IMR-90 (cell line): ENCODE results near the gene KLHDC7B. TPM values are rescaled to one million over a fixed set of nuclear protein-coding genes. Genes with fewer than 3 reads are reported as not detected.

Experiments used
- ATAC-seq: fragments of 200-7000 bp; cut with Tn5 transposase; 2 replicates; pipeline ENCODE4 v1.9.1; 2020; ENCODE audit warnings: low read depth, mild to moderate bottlenecking, moderate library complexity
- BruUV-seq: library from RNA; stranded (reverse); fragments of 400-500 nt; replicated peaks from 2 replicates; lab custom pipeline; 2021; lab: Mats Ljungman, UMichigan
- CTCF ChIA-PET: fragments of 300-600 bp; formaldehyde crosslinking; extraction: SDS; loops from one replicate; lab custom pipeline; 2021; ENCODE audit warnings: antibody characterized with exemption; lab: Yijun Ruan, JAX
- POLR2A ChIA-PET: fragments of 300-600 bp; sonication (Branson Sonifier 250); formaldehyde crosslinking; loops from one replicate; lab custom pipeline; 2022; ENCODE audit warnings: antibody characterized with exemption; ENCODE audit not compliant: unreplicated experiment; lab: Charles Lee
- DNase-seq: peaks from one replicate; pipeline ENCODE4 v3.0.0; 2013
- H2AFZ ChIP-seq: replicated peaks from 2 replicates; pipeline ENCODE3; 2013; ENCODE audit warnings: low read length, mild to moderate bottlenecking; ENCODE audit not compliant: poor library complexity
- H2AK5ac ChIP-seq: 2 replicates; pipeline ENCODE4 v1.6.1; 2013; ENCODE audit warnings: low read depth, low read length, inconsistent platforms
- H2AK9ac ChIP-seq: replicated peaks from 2 replicates; pipeline ENCODE3; 2013; ENCODE audit warnings: mild to moderate bottlenecking, low read depth, low read length, moderate library complexity; ENCODE audit not compliant: poor library complexity
- H2BK120ac ChIP-seq: 2 replicates; pipeline ENCODE4 v1.6.1; 2013; ENCODE audit warnings: low read depth, low read length, inconsistent platforms
- H2BK15ac ChIP-seq: 3 replicates; pipeline ENCODE4 v1.6.1; 2013; ENCODE audit warnings: low read depth, low read length, inconsistent platforms
- H2BK20ac ChIP-seq: 2 replicates; pipeline ENCODE4 v1.6.1; 2013; ENCODE audit warnings: low read depth, mild to moderate bottlenecking, inconsistent platforms, low read length, moderate library complexity
- H2BK5ac ChIP-seq: 2 replicates; pipeline ENCODE4 v1.6.1; 2013; ENCODE audit warnings: mild to moderate bottlenecking, low read depth, low read length, inconsistent platforms; ENCODE audit not compliant: poor library complexity, severe bottlenecking
- H3K14ac ChIP-seq: replicated peaks from 2 replicates; pipeline ENCODE4 v1.6.1; 2013; ENCODE audit warnings: low read depth, low read length, inconsistent platforms
- H3K18ac ChIP-seq: 2 replicates; pipeline ENCODE4 v1.6.1; 2013; ENCODE audit warnings: low read depth, low read length, control low read depth
- H3K23ac ChIP-seq: 2 replicates; pipeline ENCODE4 v1.6.1; 2013; ENCODE audit warnings: low read depth, low read length, inconsistent platforms
- H3K27ac ChIP-seq: 2 replicates; pipeline ENCODE4 v1.5.1; 2013; ENCODE audit warnings: mild to moderate bottlenecking, control low read depth, low read length; ENCODE audit not compliant: insufficient read depth
- H3K27me3 ChIP-seq: 2 replicates; pipeline ENCODE4 v1.6.1; 2013; ENCODE audit warnings: low read length; ENCODE audit not compliant: control insufficient read depth, insufficient read depth
- H3K36me3 ChIP-seq: 2 replicates; pipeline ENCODE4 v1.6.1; 2013; ENCODE audit warnings: low read length, mixed read lengths; ENCODE audit not compliant: control insufficient read depth, insufficient read depth
- H3K4ac ChIP-seq: 2 replicates; pipeline ENCODE4 v1.6.1; 2013; ENCODE audit warnings: low read depth, low read length, inconsistent platforms
- H3K4me1 ChIP-seq: 2 replicates; pipeline ENCODE4 v1.6.1; 2013; ENCODE audit warnings: low read length, mixed read lengths; ENCODE audit not compliant: control insufficient read depth, insufficient read depth
- H3K4me2 ChIP-seq: 2 replicates; pipeline ENCODE4 v1.6.1; 2013; ENCODE audit warnings: low read depth, mild to moderate bottlenecking, control low read depth, low read length, moderate library complexity
- H3K4me3 ChIP-seq: 2 replicates; pipeline ENCODE4 v1.5.1; 2013; ENCODE audit warnings: low read depth, mild to moderate bottlenecking, control low read depth, low read length, moderate library complexity; ENCODE audit not compliant: insufficient read depth
- H3K56ac ChIP-seq: 2 replicates; pipeline ENCODE4 v1.6.1; 2013; ENCODE audit warnings: low read length, inconsistent platforms; ENCODE audit not compliant: insufficient read depth; ENCODE audit errors: extremely low read depth
- H3K79me1 ChIP-seq, 2 experiments: 2 replicates each; pipeline ENCODE4 v1.6.1; 2013; ENCODE audit warnings: low read length in 2 of 2, inconsistent platforms in 1 of 2, low read depth in 1 of 2
- H3K9ac ChIP-seq: 2 replicates; pipeline ENCODE4 v1.6.1; 2013; ENCODE audit warnings: low read depth, low read length, control low read depth
- H3K9me1 ChIP-seq: 2 replicates; pipeline ENCODE4 v1.6.1; 2013; ENCODE audit warnings: low read length, inconsistent platforms; ENCODE audit not compliant: insufficient read depth
- H3K9me3 ChIP-seq: 2 replicates; pipeline ENCODE4 v1.6.1; 2013; ENCODE audit warnings: low read length; ENCODE audit not compliant: control insufficient read depth, insufficient read depth
- H4K20me1 ChIP-seq: 2 replicates; pipeline ENCODE4 v1.6.1; 2013; ENCODE audit warnings: low read length, inconsistent platforms; ENCODE audit not compliant: insufficient read depth
- H4K5ac ChIP-seq: 2 replicates; pipeline ENCODE4 v1.6.1; 2013; ENCODE audit warnings: mild to moderate bottlenecking, low read depth, low read length, control low read depth
- H4K8ac ChIP-seq, 2 experiments: 2 replicates each; pipeline ENCODE4 v1.6.1; 2013; ENCODE audit warnings: low read depth in 2 of 2, low read length in 2 of 2, control low read depth in 1 of 2, inconsistent platforms in 1 of 2
- H4K91ac ChIP-seq: 2 replicates; pipeline ENCODE4 v1.6.1; 2013; ENCODE audit warnings: low read depth, low read length, inconsistent platforms; ENCODE audit not compliant: insufficient read depth
- CTCF ChIP-seq: conservative IDR thresholded peaks from 2 replicates; pipeline ENCODE4 v1.5.1; 2012; ENCODE audit warnings: mild to moderate bottlenecking, low read depth, low read length, improper control_type of control experiment
- MAZ ChIP-seq: IDR thresholded peaks from 2 replicates; pipeline ENCODE4 v1.6.1; 2012; ENCODE audit warnings: low read depth, mild to moderate bottlenecking, low read length, improper control_type of control experiment, moderate library complexity, borderline replicate concordance
- POLR2A ChIP-seq: IDR thresholded peaks from 2 replicates; pipeline ENCODE4 v1.6.1; 2012; ENCODE audit warnings: mild to moderate bottlenecking, low read depth, low read length
- WGBS, 2 experiments: methylation state at CpG; one replicate each; pipeline versions ENCODE4 v1.1.5 to v1.1.7; 2013; ENCODE audit warnings: missing lambda C conversion rate in 2 of 2; ENCODE audit not compliant: insufficient read length in 1 of 2; ENCODE audit errors: extremely low coverage in 2 of 2; 5-methylcytosine and 5-hydroxymethylcytosine counted together
- dilution Hi-C: fragments of 300-500 bp; cut with HindIII; formaldehyde crosslinking; loops from one replicate; pipeline ENCODE4 v1.14.3; 2018; ENCODE audit warnings: low sequenced_read_pairs; ENCODE audit not compliant: unreplicated experiment
- in situ Hi-C: fragments of 300-500 bp; cut with MboI; formaldehyde crosslinking; loops from 3 replicates; pipeline ENCODE4 v1.14.3; 2019; ENCODE audit warnings: low sequenced_read_pairs, inconsistent platforms, mixed read lengths
- intact Hi-C: fragments of 100-400 bp; cut with micrococcal nuclease; formaldehyde crosslinking; loops from 2 replicates; pipeline ENCODE4 v1.10.0; 2022
- polyA plus RNA-seq, 3 experiments: library from polyadenylated mRNA; depleted of rRNA; stranded (reverse); fragments of >200 nt; gene quantifications; 2 replicates each; pipeline ENCODE4 v1.2.3, GENCODE V29; 2012; ENCODE audit warnings: low replicate concordance in 1 of 3
- total RNA-seq: library from RNA; depleted of rRNA; stranded (reverse); fragments of >200 nt; gene quantifications from 2 replicates; pipeline ENCODE4 v1.2.3, GENCODE V29; 2012

The KLHDC7B gene
- total and polyA plus RNA-seq, 2 of the 4 experiments (the other 2 are of a cell fraction) = 0.05 TPM; not detected in 1

- H3K9me3 ChIP-seq = no peaks in the 10 kb centered on the region
- H2AK9ac ChIP-seq = peak overlapping the region; percentile 96
- in situ Hi-C loops (no loop called here), dilution Hi-C loops (no loop called here), intact Hi-C loops (no loop called here)
- peak overlapping the region; percentile 53 to 86; a peak in 3 of 4 replicates for H4K8ac ChIP-seq
- DNase-seq (no peak), ATAC-seq (no peak)
- no peak overlapping the region for H2BK15ac ChIP-seq
- H3K4me1 ChIP-seq = peaks cover 19% of the 10 kb centered on the region
- H3K9ac ChIP-seq = no peak overlapping the region
- H3K79me1 ChIP-seq = peaks cover 4 to 20% of the 10 kb centered on the region in 2 experiments; a peak in 2 of 4 replicates
- peak overlapping the region; percentile 1 for H3K4me3 ChIP-seq
- H3K4me2 ChIP-seq = peak overlapping the region; percentile 14
- H2BK5ac ChIP-seq = no peak overlapping the region
- no peak overlapping the region; the same call in 1 of the 2 replicates for H4K5ac ChIP-seq
- 0% methylated on average over 5 of the region's 21 CpGs; no CpG with 5 or more reads in 1 of the 2 experiments for WGBS, 2 experiments
- H4K20me1 ChIP-seq = no peaks in the 10 kb centered on the region
- no peak overlapping the region for H2BK120ac ChIP-seq
- TF ChIP-seq MAZ (no peak), CTCF (no peak), POLR2A (no peak)
- H3K9me1 ChIP-seq = peaks cover 13% of the 10 kb centered on the region; the same call in 1 of the 2 replicates
- H3K14ac ChIP-seq = peak overlapping the region; percentile 42; the same call in 1 of the 2 replicates
- H3K27ac ChIP-seq = no peak overlapping the region
- no TSS peak for BruUV-seq
- H3K18ac ChIP-seq = no peak overlapping the region
- H2BK20ac ChIP-seq = no peak overlapping the region
- H4K91ac ChIP-seq = peak overlapping the region; percentile 77; the same call in 1 of the 2 replicates
- H3K56ac ChIP-seq = 0 out of 2 replicates have a peak overlapping the region, but pooled peaks have one; percentile 12
- peaks cover 5% of the 10 kb centered on the region; the same call in 1 of the 2 replicates for H3K27me3 ChIP-seq
- ChIA-PET POLR2A (no interaction called here), CTCF (no interaction called here)
- H2AFZ ChIP-seq = peak overlapping the region; percentile 89
- H2AK5ac ChIP-seq = peak overlapping the region; percentile 81
- H3K36me3 ChIP-seq = no peaks in the 10 kb centered on the region
- H3K23ac ChIP-seq = peak overlapping the region; percentile 5; the same call in 1 of the 2 replicates
- peak overlapping the region; percentile 82 for H3K4ac ChIP-seq
These were observed 15.2 kb upstream of the KLHDC7B start for GRCh38 chr22:50530580-50530876.
